CD8-positive, alpha-beta memory T cell (primary cell): ENCODE measurements around the gene PODN. TPM values are rescaled to one million over a fixed set of nuclear protein-coding genes. Genes with fewer than 3 reads are reported as not detected.

Source experiments
- CTCF ChIA-PET: fragments of 350-600 bp; sonication (Branson Sonifier 250); formaldehyde crosslinking; loops from one replicate; lab custom pipeline; 2021; ENCODE audit warnings: antibody characterized with exemption; lab: Charles Lee
- POLR2A ChIA-PET: fragments of 350-600 bp; sonication (Branson Sonifier 250); formaldehyde crosslinking; loops from one replicate; lab custom pipeline; 2021; ENCODE audit warnings: antibody characterized with exemption; lab: Charles Lee
- DNase-seq, 5 donors: peaks; one replicate each; pipeline versions ENCODE4 v3.0.0 to v3.0.0-alpha.2; 2020 to 2022; ENCODE audit warnings: mixed read lengths in 1 of 5
- H3K27ac ChIP-seq: one replicate; pipeline ENCODE4 v1.7.0; 2013; ENCODE audit warnings: low read depth, mild to moderate bottlenecking, low read length, moderate library complexity
- H3K27me3 ChIP-seq: 2 replicates; pipeline ENCODE4 v1.7.0; 2013; ENCODE audit warnings: low read length, mild to moderate bottlenecking; ENCODE audit not compliant: insufficient read depth, poor library complexity, severe bottlenecking
- H3K36me3 ChIP-seq: 2 replicates; pipeline ENCODE4 v1.7.0; 2013; ENCODE audit warnings: mild to moderate bottlenecking, low read length, moderate library complexity; ENCODE audit not compliant: insufficient read depth
- H3K4me1 ChIP-seq: 2 replicates; pipeline ENCODE4 v1.7.0; 2013; ENCODE audit warnings: mild to moderate bottlenecking, low read length, moderate library complexity; ENCODE audit not compliant: insufficient read depth
- H3K4me3 ChIP-seq: 2 replicates; pipeline ENCODE4 v1.7.0; 2013; ENCODE audit warnings: mild to moderate bottlenecking, low read length
- H3K9me3 ChIP-seq: 2 replicates; pipeline ENCODE4 v1.7.0; 2013; ENCODE audit warnings: mild to moderate bottlenecking, low read length
- H3K27ac Mint-ChIP-seq, 8 donors: one replicate each; pipeline ENCODE4 v1.8.0; 2020 to 2021; ENCODE audit warnings: mixed read lengths in 8 of 8, mild to moderate bottlenecking in 6 of 8, inconsistent platforms in 3 of 8, moderate library complexity in 3 of 8
- H3K27me3 Mint-ChIP-seq, 2 donors: one replicate each; pipeline ENCODE4 v1.8.0; 2020 to 2021; ENCODE audit warnings: mixed read lengths in 2 of 2, mild to moderate bottlenecking in 1 of 2, moderate library complexity in 1 of 2
- H3K36me3 Mint-ChIP-seq, 3 donors: one replicate each; pipeline ENCODE4 v1.8.0; 2020 to 2021; ENCODE audit warnings: mixed read lengths in 3 of 3, inconsistent platforms in 1 of 3, mild to moderate bottlenecking in 1 of 3
- H3K4me1 Mint-ChIP-seq, 3 donors: one replicate each; pipeline ENCODE4 v1.8.0; 2020 to 2021; ENCODE audit warnings: mixed read lengths in 3 of 3, inconsistent platforms in 1 of 3, mild to moderate bottlenecking in 1 of 3
- H3K4me3 Mint-ChIP-seq, 7 donors: one replicate each; pipeline ENCODE4 v1.8.0; 2020 to 2021; ENCODE audit warnings: mixed read lengths in 7 of 7, mild to moderate bottlenecking in 6 of 7, moderate library complexity in 4 of 7, inconsistent platforms in 2 of 7
- H3K9me3 Mint-ChIP-seq, 5 donors: one replicate each; pipeline ENCODE4 v1.8.0; 2020 to 2022; ENCODE audit warnings: mixed read lengths in 5 of 5, mild to moderate bottlenecking in 3 of 5, moderate library complexity in 2 of 5, inconsistent platforms in 1 of 5
- polyA plus RNA-seq: library from polyadenylated mRNA; unstranded; fragments of 300-500 nt; fragmentation: Illumina TruSeq; gene quantifications from one replicate; pipeline ENCODE4 v1.2.3, GENCODE V29; 2021
- total RNA-seq, 2 experiments: library from RNA; stranded (reverse); gene quantifications; one replicate each; pipeline ENCODE4 v1.2.3, GENCODE V29; 2021

Gene PODN
- total and polyA plus RNA-seq, 3 experiments from 2014 or later, result 0.53 TPM; not detected in 2

DNA sequence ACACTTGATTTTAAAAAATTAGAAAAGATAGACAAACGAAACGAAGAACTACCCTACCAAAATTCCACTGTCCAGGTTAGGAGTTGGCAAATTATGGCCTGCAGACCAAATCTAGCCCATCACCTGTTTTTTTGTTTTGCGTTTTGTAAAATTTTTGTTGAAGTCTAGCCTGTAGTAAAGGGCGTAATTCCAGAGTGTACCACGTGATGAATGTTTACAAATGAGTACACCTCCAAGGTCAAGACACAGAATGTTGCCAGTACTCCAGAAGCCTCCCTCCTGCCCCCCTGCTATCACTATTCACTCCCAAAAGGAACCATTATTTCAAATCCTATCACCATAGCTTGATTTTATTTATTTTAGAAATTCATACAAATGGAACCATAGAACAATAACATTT, 17.1 kb upstream of the PODN start:
- no peak overlapping the region for H3K4me3 ChIP-seq
- ChIA-PET POLR2A (no interaction called here), CTCF (no interaction called here)
- peaks cover 2 to 8% (median 4%) of the 10 kb centered on the region in 3 donors for H3K4me1 Mint-ChIP-seq
- no peaks in the 10 kb centered on the region for H3K27me3 Mint-ChIP-seq
- H3K9me3 Mint-ChIP-seq, result no peaks in the 10 kb centered on the region
- DNase-seq, result no peak
- peaks cover 4% of the 10 kb centered on the region for H3K36me3 ChIP-seq
- no peaks in the 10 kb centered on the region for H3K9me3 ChIP-seq
- no peak overlapping the region for H3K27ac ChIP-seq
- H3K36me3 Mint-ChIP-seq, result peaks cover 0 to 80% (median 15%) of the 10 kb centered on the region in 3 donors
- peak overlapping the region in 1 of 8 donors; percentile 25 for H3K27ac Mint-ChIP-seq
- H3K27me3 ChIP-seq, result no peaks in the 10 kb centered on the region
- H3K4me3 Mint-ChIP-seq, result no peak overlapping the region
- no peaks in the 10 kb centered on the region for H3K4me1 ChIP-seq

DNA sequence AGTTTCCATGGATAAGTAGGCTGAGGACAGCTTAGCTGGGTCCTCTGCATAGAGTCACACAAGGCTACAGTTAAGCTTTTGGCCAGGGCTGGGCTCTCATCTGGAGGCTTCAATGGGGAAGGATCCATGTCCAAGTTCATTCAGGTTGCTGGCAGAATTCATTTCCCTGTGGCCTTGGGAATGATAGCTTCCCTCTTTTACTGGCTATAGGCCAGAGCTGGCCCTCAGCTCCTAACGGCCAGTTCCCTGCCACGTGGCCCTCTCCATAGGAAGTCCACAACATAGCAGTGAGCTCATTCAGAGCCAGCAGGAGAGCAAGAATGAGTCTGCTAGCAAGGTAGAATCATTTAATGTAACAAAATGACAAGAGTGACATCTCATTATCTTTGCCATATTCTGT, 15.1 kb upstream of the PODN start:
- Mint-ChIP-seq H3K36me3 (peaks cover 3 to 80% (median 13%) of the 10 kb centered on the region in 3 donors), H3K9me3 (no peaks in the 10 kb centered on the region)

DNA sequence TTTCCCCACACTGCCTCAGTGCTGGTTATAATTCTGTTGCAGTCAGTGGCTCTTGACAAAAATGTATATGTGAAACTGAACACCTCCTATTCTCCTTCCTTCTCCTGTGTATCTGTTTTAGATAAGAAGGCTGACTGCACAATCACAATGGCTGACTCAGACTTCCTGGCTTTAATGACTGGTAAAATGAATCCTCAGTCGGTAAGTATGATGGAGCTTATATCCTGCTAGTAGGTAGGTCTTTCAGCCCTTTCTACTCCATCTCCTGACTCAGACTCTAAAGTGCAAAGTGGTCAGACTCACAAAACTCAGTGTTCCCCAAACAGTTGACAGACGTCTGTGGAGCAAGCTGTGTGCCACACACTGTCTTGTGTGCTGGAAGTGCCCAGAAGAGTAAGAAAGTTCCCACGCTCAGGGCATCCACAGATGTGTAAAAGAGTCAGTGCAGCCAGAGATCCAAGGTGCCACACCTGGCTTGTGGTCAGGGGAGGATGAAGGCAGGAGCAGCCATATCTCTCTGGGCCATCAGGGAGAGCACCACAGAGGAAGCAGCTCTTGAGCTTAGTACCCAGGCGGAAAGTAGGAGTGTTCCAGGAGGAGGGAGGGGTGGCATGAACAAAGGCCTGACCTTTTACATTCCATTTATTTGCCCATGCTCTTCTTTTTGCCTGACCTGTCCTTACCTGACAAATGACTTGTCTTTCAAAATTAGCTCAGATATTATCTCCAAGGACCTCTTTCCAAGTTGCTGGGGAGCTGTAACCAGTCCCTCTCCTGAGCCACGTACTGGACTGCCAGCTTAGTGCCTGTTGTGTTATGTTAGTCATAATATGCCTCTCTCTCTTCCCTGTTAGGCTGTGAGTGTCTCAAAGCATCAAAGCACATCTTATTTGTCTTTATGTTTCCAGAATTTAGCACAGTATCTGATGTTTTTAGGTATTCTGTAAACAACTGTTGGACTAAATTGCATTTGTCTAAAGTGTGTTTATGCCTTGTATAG, 14.0 kb upstream of the PODN start:
- no peak for DNase-seq
- H3K9me3 Mint-ChIP-seq, result no peaks in the 10 kb centered on the region
- no peak overlapping the region for H3K4me3 Mint-ChIP-seq
- H3K4me1 Mint-ChIP-seq, result peaks cover 0 to 4% (median 0%) of the 10 kb centered on the region in 3 donors
- Histone ChIP-seq H3K36me3 (no peaks in the 10 kb centered on the region), H3K9me3 (no peaks in the 10 kb centered on the region), H3K27ac (peak overlapping the region; percentile 10), H3K4me1 (no peaks in the 10 kb centered on the region), H3K4me3 (no peak overlapping the region), H3K27me3 (no peaks in the 10 kb centered on the region)
- ChIA-PET POLR2A (no interaction called here), CTCF (no interaction called here)
- peaks cover 3 to 83% (median 21%) of the 10 kb centered on the region in 3 donors for H3K36me3 Mint-ChIP-seq
- no peaks in the 10 kb centered on the region for H3K27me3 Mint-ChIP-seq
- peak overlapping the region in 4 of 8 donors; percentile 3 to 92 (median 38) for H3K27ac Mint-ChIP-seq

More for the DNA sequence above, 15.1 kb upstream of the PODN start:
- H3K4me1 ChIP-seq, result no peaks in the 10 kb centered on the region
- H3K4me1 Mint-ChIP-seq, result peaks cover 2 to 4% (median 4%) of the 10 kb centered on the region in 3 donors
- ChIA-PET POLR2A (no interaction called here), CTCF (no interaction called here)
- no peak overlapping the region for H3K4me3 Mint-ChIP-seq
- no peaks in the 10 kb centered on the region for H3K36me3 ChIP-seq
- H3K9me3 ChIP-seq, result no peaks in the 10 kb centered on the region
- no peak overlapping the region for H3K27ac Mint-ChIP-seq
- no peaks in the 10 kb centered on the region for H3K27me3 ChIP-seq
- no peaks in the 10 kb centered on the region for H3K27me3 Mint-ChIP-seq
- DNase-seq, result no peak
- no peak overlapping the region for H3K4me3 ChIP-seq
- H3K27ac ChIP-seq, result no peak overlapping the region

- Mint-ChIP-seq H3K4me3 (no peak overlapping the region), H3K4me1 (peaks cover 0 to 4% (median 0%) of the 10 kb centered on the region in 3 donors), H3K36me3 (peaks cover 9 to 86% (median 27%) of the 10 kb centered on the region in 3 donors), H3K9me3 (no peaks in the 10 kb centered on the region), H3K27me3 (no peaks in the 10 kb centered on the region), H3K27ac (no peak overlapping the region)
- H3K36me3 ChIP-seq, result no peaks in the 10 kb centered on the region
- ChIA-PET POLR2A (no interaction called here), CTCF (no interaction called here)
- H3K27ac ChIP-seq, result no peak overlapping the region
- no peaks in the 10 kb centered on the region for H3K27me3 ChIP-seq
- H3K9me3 ChIP-seq, result no peaks in the 10 kb centered on the region
- no peak overlapping the region for H3K4me3 ChIP-seq
- no peaks in the 10 kb centered on the region for H3K4me1 ChIP-seq
- no peak for DNase-seq
Observed at GRCh38 chr1:53048960-53049573, 12.9 kb upstream of the PODN start.

DNA sequence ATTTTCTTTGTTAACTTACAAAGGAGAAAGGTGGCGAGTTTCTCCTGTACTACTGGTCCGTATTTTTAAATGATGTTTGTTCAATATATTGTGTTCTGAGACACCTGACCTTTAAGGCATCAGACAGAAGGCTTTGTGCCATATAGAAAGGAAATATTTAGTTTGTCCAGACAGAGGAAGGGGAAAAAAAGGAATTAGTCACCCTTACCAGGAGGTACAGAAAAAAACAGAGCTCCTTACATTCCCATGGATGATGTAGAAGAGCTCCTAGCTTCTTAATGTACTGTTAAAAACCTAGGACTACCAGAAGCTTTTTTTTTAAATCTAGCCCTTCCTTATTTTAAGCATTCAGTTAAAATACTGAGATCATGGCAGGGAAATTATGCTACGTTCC, 12.4 kb upstream of the PODN start:
- no peaks in the 10 kb centered on the region for H3K27me3 Mint-ChIP-seq
- no peaks in the 10 kb centered on the region for H3K4me1 ChIP-seq
- no peak overlapping the region for H3K4me3 Mint-ChIP-seq
- H3K36me3 ChIP-seq, result no peaks in the 10 kb centered on the region
- H3K9me3 ChIP-seq, result no peaks in the 10 kb centered on the region
- CTCF ChIA-PET, result no interaction called here
- peaks cover 0 to 4% (median 0%) of the 10 kb centered on the region in 3 donors for H3K4me1 Mint-ChIP-seq
- no peak overlapping the region for H3K27ac ChIP-seq
- no peak overlapping the region for H3K27ac Mint-ChIP-seq
- no peaks in the 10 kb centered on the region for H3K9me3 Mint-ChIP-seq
- no peak for DNase-seq
- POLR2A ChIA-PET, result no interaction called here
- H3K4me3 ChIP-seq, result no peak overlapping the region
- H3K27me3 ChIP-seq, result no peaks in the 10 kb centered on the region
- H3K36me3 Mint-ChIP-seq, result peaks cover 11 to 88% (median 29%) of the 10 kb centered on the region in 3 donors

DNA sequence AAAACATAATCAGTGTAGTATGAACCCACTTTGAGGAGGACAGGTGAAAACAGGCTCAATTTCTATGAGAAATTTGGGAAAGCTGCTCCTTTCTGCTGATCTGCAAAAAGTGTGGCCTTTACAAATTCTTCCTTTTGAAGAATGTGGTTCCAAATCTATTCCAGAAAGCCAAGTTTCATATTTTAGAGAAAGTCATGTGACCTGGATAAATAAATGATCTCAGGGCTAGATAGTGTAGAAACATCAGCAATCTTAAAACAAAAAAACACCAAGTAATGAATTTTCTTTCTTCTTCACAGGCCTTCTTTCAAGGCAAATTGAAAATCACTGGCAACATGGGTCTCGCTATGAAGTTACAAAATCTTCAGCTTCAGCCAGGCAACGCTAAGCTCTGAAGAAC, 11.7 kb upstream of the PODN start:
- Mint-ChIP-seq H3K27ac (no peak overlapping the region), H3K4me3 (no peak overlapping the region), H3K27me3 (no peaks in the 10 kb centered on the region), H3K36me3 (peaks cover 14 to 86% (median 32%) of the 10 kb centered on the region in 3 donors), H3K9me3 (no peaks in the 10 kb centered on the region), H3K4me1 (peaks cover 0 to 4% (median 0%) of the 10 kb centered on the region in 3 donors)
- Histone ChIP-seq H3K4me3 (no peak overlapping the region), H3K27ac (no peak overlapping the region), H3K9me3 (no peaks in the 10 kb centered on the region), H3K27me3 (no peaks in the 10 kb centered on the region), H3K4me1 (no peaks in the 10 kb centered on the region), H3K36me3 (no peaks in the 10 kb centered on the region)
- ChIA-PET POLR2A (no interaction called here), CTCF (interaction anchor here (1.3 kb wide), 1 partner anchor 8 kb away, joined by 3 read pairs; no protein-coding TSS in a partner anchor)
- DNase-seq, result no peak

GRCh38 chr1:53051676-53052075, 10.3 kb upstream of the PODN start:
- Mint-ChIP-seq H3K27me3 (no peaks in the 10 kb centered on the region), H3K9me3 (no peaks in the 10 kb centered on the region), H3K4me1 (no peaks in the 10 kb centered on the region), H3K36me3 (peaks cover 14 to 74% (median 30%) of the 10 kb centered on the region in 3 donors), H3K27ac (peak overlapping the region in 1 of 8 donors; percentile 19), H3K4me3 (no peak overlapping the region)
- ChIA-PET POLR2A (no interaction called here), CTCF (no interaction called here)
- no peak overlapping the region for H3K4me3 ChIP-seq
- H3K27ac ChIP-seq, result no peak overlapping the region
- H3K9me3 ChIP-seq, result no peaks in the 10 kb centered on the region
- no peaks in the 10 kb centered on the region for H3K4me1 ChIP-seq
- DNase-seq, result no peak
- H3K36me3 ChIP-seq, result no peaks in the 10 kb centered on the region
- no peaks in the 10 kb centered on the region for H3K27me3 ChIP-seq

DNA sequence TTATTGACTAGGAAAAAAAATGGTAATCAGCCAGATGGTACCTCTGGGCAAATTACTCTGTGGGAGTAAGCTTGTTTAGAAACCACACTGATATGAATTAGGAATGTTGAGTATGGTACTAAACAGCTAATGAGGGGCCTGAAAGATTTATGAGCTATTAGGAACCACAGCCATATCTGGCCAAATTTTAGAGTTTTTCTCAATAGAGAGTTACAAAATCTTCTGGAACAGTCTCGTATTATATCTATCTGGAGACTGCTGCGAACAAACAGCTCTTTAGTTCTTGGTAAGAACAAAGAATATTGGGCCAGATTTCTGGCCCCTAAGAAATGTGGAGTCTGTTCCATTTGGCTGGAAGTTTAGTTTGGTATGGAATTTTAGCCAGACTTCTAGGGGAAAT, 4.9 kb upstream of the PODN start:
- no peak overlapping the region for H3K4me3 Mint-ChIP-seq
- Histone ChIP-seq H3K36me3 (no peaks in the 10 kb centered on the region), H3K9me3 (no peaks in the 10 kb centered on the region), H3K4me1 (no peaks in the 10 kb centered on the region), H3K27me3 (peaks cover 15% of the 10 kb centered on the region), H3K4me3 (no peak overlapping the region), H3K27ac (no peak overlapping the region)
- H3K9me3 Mint-ChIP-seq, result no peaks in the 10 kb centered on the region
- peaks cover 4 to 16% of the 10 kb centered on the region in 2 donors for H3K27me3 Mint-ChIP-seq
- no peak overlapping the region for H3K27ac Mint-ChIP-seq
- H3K4me1 Mint-ChIP-seq, result no peaks in the 10 kb centered on the region
- H3K36me3 Mint-ChIP-seq, result peaks cover 11 to 26% (median 23%) of the 10 kb centered on the region in 3 donors
- ChIA-PET POLR2A (no interaction called here), CTCF (no interaction called here)
- no peak for DNase-seq
